Measurements from ENCODE around the gene HOATZ.

DNA sequence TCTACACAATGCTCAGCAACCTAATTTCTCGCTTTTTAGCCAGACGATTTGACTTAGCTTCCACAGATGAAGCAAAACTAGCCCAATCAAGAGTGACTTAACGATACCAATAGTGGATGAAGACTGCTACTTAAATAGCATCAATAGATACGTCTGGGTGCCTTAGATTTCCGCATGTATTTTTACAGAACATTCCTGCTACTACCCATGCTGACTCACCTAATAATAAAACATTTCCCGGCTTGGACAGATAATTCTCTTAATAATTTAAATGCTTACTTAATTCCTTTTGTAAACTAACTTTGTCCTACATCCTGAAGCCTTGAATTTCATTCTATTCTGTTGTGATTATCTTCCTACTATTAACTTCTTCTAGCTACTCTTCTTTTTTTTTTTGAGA, 20.7 kb downstream of the HOATZ start:
- TF ChIP-seq NFRKB (IDR thresholded peaks at IDR 0.05) (no peak), FOXM1 (IDR thresholded peaks at IDR 0.05; ENCODE audit: borderline replicate concordance) (no peak), TARDBP (IDR thresholded peaks at IDR 0.05) (no peak), ZNF384 (IDR thresholded peaks at IDR 0.05) (no peak), FOXA1 (IDR thresholded peaks at IDR 0.05) (no peak), ELF4 (IDR thresholded peaks at IDR 0.05) (no peak), ARNT (IDR thresholded peaks at IDR 0.05) (no peak), HDGF (IDR thresholded peaks at IDR 0.05; ENCODE audit: borderline replicate concordance) (no peak)

Data from HEK293T (cell line).